GM19043 (cell line): ENCODE data around the gene ZCCHC8.

Experiments used
- ATAC-seq: cut with Tn5 transposase; IDR thresholded peaks from one replicate; pipeline ENCODE4 v1.9.1; 2021; ENCODE audit warnings: low read depth; ENCODE audit not compliant: unreplicated experiment

ZCCHC8 gene

DNA sequence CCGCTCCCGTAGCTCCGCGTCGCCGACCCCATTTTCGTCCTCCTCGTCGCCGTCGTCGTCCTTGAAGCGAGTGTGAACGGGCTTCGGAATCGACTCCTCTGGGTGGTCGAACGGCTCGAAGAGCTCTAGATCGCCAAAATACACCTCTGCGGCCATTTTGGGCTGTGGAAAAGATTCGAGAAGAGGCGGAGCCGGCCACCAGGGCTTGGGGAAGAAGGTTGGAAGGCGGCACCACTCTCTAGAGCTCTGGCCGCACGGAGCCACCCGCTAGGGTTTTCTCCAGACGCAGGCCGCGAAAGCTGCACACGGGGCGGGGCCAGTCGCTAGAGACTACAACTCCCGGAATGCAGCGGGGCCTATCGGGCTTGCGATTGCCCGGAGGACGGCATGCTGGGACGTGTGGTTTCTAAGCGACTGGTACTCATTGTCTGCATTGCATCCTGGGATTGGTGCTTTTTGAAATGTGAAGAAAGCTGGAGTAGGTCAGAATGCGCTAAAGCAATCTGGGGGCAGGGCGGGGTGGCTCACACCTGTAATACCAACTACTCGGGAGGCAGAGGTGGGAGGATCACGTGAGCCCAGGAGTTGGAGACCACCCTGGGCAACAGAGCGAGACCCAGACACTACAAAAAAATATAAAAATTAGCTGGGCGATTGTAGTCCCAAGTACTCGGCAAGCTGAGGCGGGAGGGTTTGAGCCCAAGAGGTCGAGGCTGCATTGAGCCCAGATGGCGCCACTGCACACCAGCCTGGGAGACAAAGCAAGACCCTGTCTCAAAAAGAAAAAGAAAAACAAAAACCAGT, at the start of gene ZCCHC8:
Gene ZCCHC8 (minus strand): TSS at position 248 of the 804 bp plus-strand sequence. CDS start 92 bp downstream, at position 156.
- ATAC-seq, result peak; percentile 90

- ATAC-seq, result no peak
Measured at GRCh38 chr12:122547330-122547729, 46.6 kb upstream of the ZCCHC8 start.

DNA sequence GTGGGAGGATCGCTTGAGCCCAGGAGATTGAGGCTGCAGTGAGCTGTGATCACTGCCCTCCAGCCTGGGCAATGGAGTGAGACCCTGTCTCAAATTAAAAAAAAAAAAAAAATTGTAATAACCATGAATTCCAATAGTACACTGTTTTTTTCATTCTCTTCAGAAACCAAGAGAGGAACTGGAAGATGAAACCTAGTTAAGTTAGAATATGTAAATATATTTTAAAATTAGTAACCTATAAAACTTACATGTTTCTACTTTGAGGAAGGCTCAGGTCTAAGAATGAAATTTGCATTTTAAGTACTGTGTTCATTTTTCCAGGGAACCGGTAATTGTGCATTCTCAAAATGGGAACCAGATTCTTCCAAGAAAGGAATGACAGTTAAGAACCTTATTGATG, 45.1 kb upstream of the ZCCHC8 start:
- no peak for ATAC-seq

- no peak for ATAC-seq
Measured at GRCh38 chr12:122544537-122544936, 43.8 kb upstream of the ZCCHC8 start.

GRCh38 chr12:122538496-122538895, 37.8 kb upstream of the ZCCHC8 start:
- no peak for ATAC-seq

GRCh38 chr12:122537021-122537420, 36.3 kb upstream of the ZCCHC8 start:
- ATAC-seq, result no peak

- ATAC-seq, result no peak
Measured at GRCh38 chr12:122533856-122534255, 33.1 kb upstream of the ZCCHC8 start.

GRCh38 chr12:122528992-122529391, 28.3 kb upstream of the ZCCHC8 start:
- no peak for ATAC-seq

GRCh38 chr12:122528582-122528981, 27.9 kb upstream of the ZCCHC8 start:
- no peak for ATAC-seq

- ATAC-seq, result no peak
Measured at GRCh38 chr12:122527478-122527944, 26.8 kb upstream of the ZCCHC8 start.

GRCh38 chr12:122526683-122527477, 26.1 kb upstream of the ZCCHC8 start, which contains the start of the genes KNTC1 and RSRC2:
Gene KNTC1 (plus strand): TSS chr12:122527249. CDS start chr12:122530064, 2,815 bp downstream.
Gene RSRC2 (minus strand): TSS chr12:122526936. CDS start chr12:122526853, 83 bp downstream.
- peak; percentile 78 for ATAC-seq

DNA sequence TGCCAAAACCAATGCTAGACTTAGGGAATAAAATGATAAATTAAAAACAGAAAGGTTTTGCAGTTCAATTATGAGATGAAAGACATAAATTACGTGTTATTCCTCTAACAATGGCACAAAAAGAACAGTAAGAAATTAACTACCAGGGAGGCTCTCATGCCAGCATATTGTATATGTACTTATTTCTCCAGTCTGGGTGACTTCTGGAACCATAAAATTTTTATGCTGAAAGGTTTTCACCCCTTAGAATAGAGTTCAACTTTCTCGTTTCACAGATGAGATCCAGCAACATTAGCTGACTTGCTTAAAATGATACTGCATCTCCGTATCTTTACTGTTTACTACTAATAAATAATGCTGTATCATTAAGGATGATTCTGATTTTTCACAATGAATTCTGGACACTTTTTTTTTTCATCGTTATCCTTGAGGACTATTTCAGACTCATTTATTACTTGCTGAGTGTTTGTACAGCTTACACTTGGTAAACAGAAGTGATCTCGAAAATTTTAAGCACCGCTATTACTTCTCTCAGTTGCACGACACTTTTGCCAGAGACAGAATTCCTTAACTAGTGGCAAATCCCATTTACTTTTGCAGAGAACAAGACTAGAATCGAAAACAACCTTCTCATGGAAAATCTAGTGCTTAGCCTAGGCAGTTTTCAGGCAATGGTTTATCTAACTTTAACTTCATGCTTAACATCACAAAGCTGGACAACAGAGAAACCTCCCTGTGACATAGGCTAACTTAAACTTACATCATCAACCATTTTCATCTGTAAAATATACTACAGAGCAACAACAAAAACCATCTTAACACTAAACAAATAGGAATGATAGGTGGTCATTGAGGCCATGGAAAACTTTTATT, 23.4 kb upstream of the ZCCHC8 start:
- ATAC-seq, result no peak

GRCh38 chr12:122523280-122523679, 22.5 kb upstream of the ZCCHC8 start:
- no peak for ATAC-seq

DNA sequence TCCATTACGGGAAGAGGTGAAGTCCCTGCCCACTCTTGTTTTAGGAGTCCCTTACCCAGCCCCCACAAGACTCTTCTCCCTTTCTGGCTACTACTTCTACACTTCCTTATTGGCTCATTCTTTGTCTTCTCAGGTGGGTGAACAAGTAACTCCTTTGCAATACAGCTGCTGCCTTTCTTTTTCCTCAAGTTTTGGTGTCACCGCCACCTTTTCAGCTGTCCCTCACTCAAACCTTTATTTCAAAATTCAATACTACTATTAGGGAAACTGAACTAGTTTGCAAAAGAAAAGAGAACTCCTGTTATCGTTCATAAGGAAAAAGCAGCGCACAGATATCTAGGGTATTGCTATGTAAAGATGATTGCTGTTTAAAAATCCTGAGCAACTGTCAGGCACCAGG, 19.9 kb upstream of the ZCCHC8 start:
- no peak for ATAC-seq

DNA sequence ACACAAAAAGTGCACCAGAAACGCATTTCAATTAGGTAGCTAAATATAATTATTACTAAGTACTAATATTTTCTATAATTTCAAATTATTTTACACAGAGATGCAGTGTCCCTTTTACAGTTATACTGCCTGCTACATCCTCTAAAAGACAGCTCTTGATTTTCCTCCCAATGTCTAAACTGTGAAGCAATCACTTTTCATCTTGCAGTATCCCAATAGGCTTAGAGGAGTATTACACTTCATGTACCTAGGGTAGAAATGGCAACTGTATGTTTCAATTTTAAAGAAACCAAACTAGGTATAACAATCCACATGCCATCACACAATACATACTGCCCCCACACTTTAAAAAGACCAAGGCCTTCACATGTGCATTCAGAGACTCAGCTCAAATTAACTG, 18.7 kb upstream of the ZCCHC8 start:
- no peak for ATAC-seq

GRCh38 chr12:122518908-122519307, 18.2 kb upstream of the ZCCHC8 start:
- ATAC-seq, result no peak

DNA sequence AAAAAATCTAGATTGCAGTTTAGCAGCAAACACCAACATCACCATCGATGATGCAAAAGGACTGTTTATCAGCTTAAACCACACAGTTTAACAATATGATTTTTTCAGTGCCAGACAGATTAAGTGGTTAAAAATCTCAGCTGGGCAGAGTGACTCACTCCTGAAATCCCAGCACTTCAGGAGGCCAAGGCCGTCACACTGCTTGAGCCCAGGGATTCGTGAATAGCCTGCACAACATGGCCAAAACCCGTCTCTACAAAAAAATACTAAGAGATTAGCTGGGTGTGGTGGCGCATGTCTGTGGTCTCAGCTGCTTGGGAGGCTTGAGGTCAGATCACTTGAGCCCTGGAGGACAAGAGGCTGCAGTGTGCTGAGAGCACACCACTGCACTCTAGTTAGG, 17.1 kb upstream of the ZCCHC8 start:
- ATAC-seq, result no peak

DNA sequence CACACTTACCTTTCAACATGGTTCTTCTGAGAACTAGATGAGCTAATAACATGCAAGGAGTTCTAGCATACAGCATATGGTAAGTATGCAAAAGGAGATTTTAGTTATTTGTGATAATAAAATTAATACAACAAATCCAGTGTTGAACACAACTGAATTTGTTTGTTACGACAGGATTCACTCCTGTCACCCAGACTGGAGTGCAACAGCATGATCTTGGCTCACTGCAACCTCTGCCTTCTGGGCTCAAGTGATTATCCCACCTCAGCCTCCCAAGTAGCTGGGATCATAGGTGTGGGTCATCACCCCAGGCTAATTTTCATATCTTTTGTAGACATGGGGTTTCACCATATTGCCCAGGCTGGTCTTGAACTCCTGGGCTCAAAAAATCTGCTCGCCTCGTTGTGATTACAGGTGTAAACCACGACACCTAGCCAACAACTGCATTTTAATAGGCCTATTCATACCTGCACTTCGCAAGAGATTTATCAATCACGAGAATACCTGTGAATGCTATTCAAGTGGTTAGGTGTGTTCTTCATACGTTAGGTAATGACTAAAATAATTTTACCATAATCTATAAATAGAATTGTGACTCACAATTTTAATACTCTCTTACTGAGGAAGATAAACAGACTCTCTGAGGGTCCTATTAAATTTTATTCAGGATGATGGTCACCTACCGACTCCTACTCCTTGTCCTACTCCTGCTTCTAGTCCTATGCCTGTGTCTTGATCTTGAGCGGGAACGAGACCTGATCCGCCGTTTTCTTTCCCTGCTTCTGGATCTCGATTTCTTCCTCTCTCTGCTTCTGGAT, 16.0 kb upstream of the ZCCHC8 start:
- no peak for ATAC-seq

DNA sequence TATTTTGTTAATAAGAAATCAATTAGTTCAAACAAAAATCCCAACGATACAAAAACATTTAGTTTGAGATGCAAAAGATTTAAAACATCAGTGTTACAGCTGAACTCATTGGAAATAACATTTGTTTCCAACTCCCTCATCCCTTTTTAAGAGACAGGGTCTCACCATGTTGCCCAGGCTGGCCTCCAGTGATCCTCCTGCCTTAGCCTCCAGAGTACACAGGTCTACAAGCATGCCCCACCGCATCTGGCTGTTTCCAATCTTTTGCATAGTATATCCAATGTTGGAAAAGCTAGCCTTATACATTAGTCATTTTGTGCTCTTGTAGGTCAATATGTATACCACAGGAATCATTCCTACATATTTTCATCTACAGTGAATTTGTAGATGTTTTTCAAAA, 14.5 kb upstream of the ZCCHC8 start:
- no peak for ATAC-seq

GRCh38 chr12:122513660-122514059, 12.9 kb upstream of the ZCCHC8 start:
- no peak for ATAC-seq
